Heart left ventricle (tissue), 13 donors: ENCODE measurements around the gene FGF9.

ENCODE experiments used
- CTCF ChIP-seq, 12 donors: fragments of 200-600 bp; sonication (generic) in 4 of 12; IDR thresholded peaks; one replicate each; pipeline versions ENCODE4 v1.5.0 to v1.8.0; 2018 to 2022; ENCODE audit warnings: antibody characterized with exemption in 12 of 12, mild to moderate bottlenecking in 5 of 12
- POLR2A ChIP-seq, 2 donors: fragments of 450-650 bp; IDR thresholded peaks; one replicate each; pipeline ENCODE4 v1.6.1; 2017; ENCODE audit warnings: antibody characterized with exemption in 2 of 2, mild to moderate bottlenecking in 2 of 2, moderate library complexity in 2 of 2
- donor health status: ischemic (EF 13 %, LVEDD 7.1; RV severe dilation, severe dysfunction).
- donor health status: DM: no; HTN: yes; CAD: no.
- donor health status: DM: no; HTN: no; CAD: no.
- donor health status: ischemic (EF 25% LVEDD 6.9; RV normal size, moderate dysfunction).
- donor health status: ischemic (EF 25% LVEDD 5.7; RV mildly dilated, moderate dysfunction).
- donor health status: ischemic (EF 35%, LVEDD 5.7; RV mildly dilated, moderate dysfunction).
- donor health status: nonischemic (EF 11% LVEDD 7.7; RV severe dilation, severe dysfunction).
- donor health status: DM: yes; HTN: yes; CAD: no.
- donor health status: PGD.
- donor health status: ischemic (EF 29% LVEDD 5.4; RV normal size, mild dysfunction).
- donor health status: nonischemic (EF 23%, LVEDD 6.1; RV moderate dilation, normal function).

- TF ChIP-seq CTCF (IDR thresholded peaks at IDR 0.05) (no peak), POLR2A (IDR thresholded peaks at IDR 0.05) (no peak)
Observed at GRCh38 chr13:21703846-21704245, 33.0 kb downstream of the FGF9 start.
